CD4-positive, alpha-beta T cell treated with Interleukin-15 for 1 hour (primary cell): ENCODE measurements around the gene ANO6.
"Not testable (repeated sequence)": the region's sequence is repeated elsewhere in the genome, so short reads cannot be mapped to it uniquely, and the experiment has no call there.

Experiments used
- DNase-seq: peaks from one replicate; pipeline ENCODE4 v3.0.0-alpha.2; 2020

ANO6 gene

GRCh38 chr12:45317261-45317660 is 101.4 kb downstream of the ANO6 start:
- not testable (repeated sequence) for DNase-seq

GRCh38 chr12:45322810-45323209 is 106.9 kb downstream of the ANO6 start:
- DNase-seq: no peak

GRCh38 chr12:45324391-45324790 is 108.5 kb downstream of the ANO6 start:
- no peak for DNase-seq

GRCh38 chr12:45326358-45326975 is 110.6 kb downstream of the ANO6 start:
- no peak for DNase-seq

GRCh38 chr12:45327823-45328383 is 112.0 kb downstream of the ANO6 start:
- DNase-seq: no peak

- DNase-seq: no peak
These were observed 113.3 kb downstream of the ANO6 start for GRCh38 chr12:45329238-45329637.

GRCh38 chr12:45329702-45330101 is 113.8 kb downstream of the ANO6 start:
- DNase-seq: no peak

GRCh38 chr12:45331552-45331951 is 115.7 kb downstream of the ANO6 start:
- no peak for DNase-seq

GRCh38 chr12:45334396-45334795 is 118.5 kb downstream of the ANO6 start:
- no peak for DNase-seq

- no peak for DNase-seq
These were observed 120.4 kb downstream of the ANO6 start for GRCh38 chr12:45336331-45336730.

GRCh38 chr12:45336762-45337596 is 121.1 kb downstream of the ANO6 start:
- DNase-seq: no peak

GRCh38 chr12:45337835-45338234 is 121.9 kb downstream of the ANO6 start:
- DNase-seq: no peak

GRCh38 chr12:45338272-45338671 is 122.4 kb downstream of the ANO6 start:
- DNase-seq: no peak

- DNase-seq: no peak
These were observed 123.1 kb downstream of the ANO6 start for GRCh38 chr12:45339035-45339434.

GRCh38 chr12:45342171-45342570 is 126.3 kb downstream of the ANO6 start:
- DNase-seq: no peak

- DNase-seq: no peak
These were observed 127.0 kb downstream of the ANO6 start for GRCh38 chr12:45342848-45343247.

GRCh38 chr12:45343269-45344051 is 127.6 kb downstream of the ANO6 start:
- DNase-seq: no peak

- DNase-seq: no peak
These were observed 132.4 kb downstream of the ANO6 start for GRCh38 chr12:45348311-45348710.

GRCh38 chr12:45348986-45349385 is 133.1 kb downstream of the ANO6 start:
- DNase-seq: no peak

GRCh38 chr12:45349916-45350315 is 134.0 kb downstream of the ANO6 start:
- DNase-seq: no peak

GRCh38 chr12:45350861-45351260 is 135.0 kb downstream of the ANO6 start:
- DNase-seq: no peak

GRCh38 chr12:45351921-45352670 is 136.2 kb downstream of the ANO6 start:
- DNase-seq: no peak

GRCh38 chr12:45353944-45354343 is 138.0 kb downstream of the ANO6 start:
- DNase-seq: no peak
